HL-60 (cell line): ENCODE results near the gene NACC2.

Source experiments
- DNase-seq, 2 experiments: peaks; one replicate each; pipeline ENCODE4 v3.0.0-alpha.2; 2010 to 2020; ENCODE audit warnings: low read depth in 1 of 2, low spot score in 1 of 2
- H3K27ac ChIP-seq: fragments of 250-450 bp; sonication (Bioruptor Pico); replicated peaks from 2 replicates; pipeline ENCODE4 v1.5.1; 2020; ENCODE audit warnings: mild to moderate bottlenecking, moderate library complexity
- H3K27me3 ChIP-seq: fragments of 250-450 bp; sonication (Bioruptor Pico); 2 replicates; pipeline ENCODE4 v1.5.1; 2021; ENCODE audit warnings: mild to moderate bottlenecking, moderate library complexity; ENCODE audit not compliant: insufficient read depth, poor library complexity, severe bottlenecking
- H3K4me3 ChIP-seq: replicated peaks from 2 replicates; pipeline ENCODE4 v1.5.1; 2011; ENCODE audit warnings: mild to moderate bottlenecking, control low read depth, low read length; ENCODE audit not compliant: insufficient read depth
- GABPA ChIP-seq: IDR thresholded peaks from 2 replicates; pipeline ENCODE4 v1.6.1; 2012; ENCODE audit warnings: low read depth
- POLR2AphosphoS5 ChIP-seq: IDR thresholded peaks from 2 replicates; pipeline ENCODE4 v1.6.1; 2012; ENCODE audit warnings: low read depth
- SPI1 ChIP-seq: IDR thresholded peaks from 2 replicates; pipeline ENCODE4 v1.6.1; 2012; ENCODE audit warnings: low read depth, mild to moderate bottlenecking, borderline replicate concordance
- TF ChIP-seq, protein P1 (sequence below): IDR thresholded peaks from 2 replicates; pipeline ENCODE4 v1.6.1; 2012; ENCODE audit warnings: low read depth; ENCODE audit not compliant: insufficient replicate concordance
- TF ChIP-seq, protein P2 (sequence below): IDR thresholded peaks from one replicate; pipeline ENCODE4 v1.5.1; 2011; ENCODE audit warnings: low read length, control low read depth, inconsistent platforms; ENCODE audit not compliant: insufficient read depth

The NACC2 gene

DNA sequence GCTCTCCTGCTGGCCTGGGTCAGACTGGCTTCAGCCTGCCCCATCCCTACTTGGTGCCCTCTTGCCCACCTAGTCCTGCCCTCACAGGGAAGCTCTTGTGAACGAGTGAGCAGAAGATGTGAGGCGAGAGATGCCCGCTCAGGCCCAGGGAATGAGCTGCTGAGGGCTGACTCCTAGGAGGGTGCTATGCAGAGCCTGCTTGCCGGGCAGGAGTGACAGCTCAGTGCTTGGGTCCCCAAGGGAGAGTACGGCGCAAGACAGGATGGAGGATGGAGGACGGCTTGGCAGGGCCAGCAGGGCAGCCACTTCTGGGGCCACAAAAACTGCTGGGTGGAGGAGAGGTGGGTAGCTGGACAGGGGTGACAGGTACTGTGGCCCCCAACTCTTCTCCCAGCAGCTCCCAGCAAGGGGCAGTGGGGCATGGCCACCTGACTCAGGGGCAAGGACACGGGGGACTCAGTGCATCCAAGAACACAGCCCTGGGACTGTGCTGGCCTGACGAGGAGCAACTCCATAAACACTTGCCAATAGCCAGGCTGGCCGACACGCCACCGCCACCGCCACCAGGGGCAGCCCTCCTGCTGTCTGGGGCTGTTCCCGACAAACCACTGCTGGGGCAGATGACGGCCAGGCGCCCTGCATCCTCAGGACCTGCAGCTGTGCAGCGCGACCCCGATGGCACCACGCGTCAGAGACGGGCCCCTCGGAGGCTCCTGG lies 78.4 kb downstream of the NACC2 start:
- H3K27me3 ChIP-seq, result no peaks in the 10 kb centered on the region
- H3K4me3 ChIP-seq, result no peak overlapping the region
- no peak for TF ChIP-seq GABPA
- TF ChIP-seq, protein P1, sequence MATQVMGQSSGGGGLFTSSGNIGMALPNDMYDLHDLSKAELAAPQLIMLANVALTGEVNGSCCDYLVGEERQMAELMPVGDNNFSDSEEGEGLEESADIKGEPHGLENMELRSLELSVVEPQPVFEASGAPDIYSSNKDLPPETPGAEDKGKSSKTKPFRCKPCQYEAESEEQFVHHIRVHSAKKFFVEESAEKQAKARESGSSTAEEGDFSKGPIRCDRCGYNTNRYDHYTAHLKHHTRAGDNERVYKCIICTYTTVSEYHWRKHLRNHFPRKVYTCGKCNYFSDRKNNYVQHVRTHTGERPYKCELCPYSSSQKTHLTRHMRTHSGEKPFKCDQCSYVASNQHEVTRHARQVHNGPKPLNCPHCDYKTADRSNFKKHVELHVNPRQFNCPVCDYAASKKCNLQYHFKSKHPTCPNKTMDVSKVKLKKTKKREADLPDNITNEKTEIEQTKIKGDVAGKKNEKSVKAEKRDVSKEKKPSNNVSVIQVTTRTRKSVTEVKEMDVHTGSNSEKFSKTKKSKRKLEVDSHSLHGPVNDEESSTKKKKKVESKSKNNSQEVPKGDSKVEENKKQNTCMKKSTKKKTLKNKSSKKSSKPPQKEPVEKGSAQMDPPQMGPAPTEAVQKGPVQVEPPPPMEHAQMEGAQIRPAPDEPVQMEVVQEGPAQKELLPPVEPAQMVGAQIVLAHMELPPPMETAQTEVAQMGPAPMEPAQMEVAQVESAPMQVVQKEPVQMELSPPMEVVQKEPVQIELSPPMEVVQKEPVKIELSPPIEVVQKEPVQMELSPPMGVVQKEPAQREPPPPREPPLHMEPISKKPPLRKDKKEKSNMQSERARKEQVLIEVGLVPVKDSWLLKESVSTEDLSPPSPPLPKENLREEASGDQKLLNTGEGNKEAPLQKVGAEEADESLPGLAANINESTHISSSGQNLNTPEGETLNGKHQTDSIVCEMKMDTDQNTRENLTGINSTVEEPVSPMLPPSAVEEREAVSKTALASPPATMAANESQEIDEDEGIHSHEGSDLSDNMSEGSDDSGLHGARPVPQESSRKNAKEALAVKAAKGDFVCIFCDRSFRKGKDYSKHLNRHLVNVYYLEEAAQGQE, result no peak
- TF ChIP-seq POLR2AphosphoS5, result no peak
- TF ChIP-seq SPI1, result no peak
- TF ChIP-seq, protein P2, sequence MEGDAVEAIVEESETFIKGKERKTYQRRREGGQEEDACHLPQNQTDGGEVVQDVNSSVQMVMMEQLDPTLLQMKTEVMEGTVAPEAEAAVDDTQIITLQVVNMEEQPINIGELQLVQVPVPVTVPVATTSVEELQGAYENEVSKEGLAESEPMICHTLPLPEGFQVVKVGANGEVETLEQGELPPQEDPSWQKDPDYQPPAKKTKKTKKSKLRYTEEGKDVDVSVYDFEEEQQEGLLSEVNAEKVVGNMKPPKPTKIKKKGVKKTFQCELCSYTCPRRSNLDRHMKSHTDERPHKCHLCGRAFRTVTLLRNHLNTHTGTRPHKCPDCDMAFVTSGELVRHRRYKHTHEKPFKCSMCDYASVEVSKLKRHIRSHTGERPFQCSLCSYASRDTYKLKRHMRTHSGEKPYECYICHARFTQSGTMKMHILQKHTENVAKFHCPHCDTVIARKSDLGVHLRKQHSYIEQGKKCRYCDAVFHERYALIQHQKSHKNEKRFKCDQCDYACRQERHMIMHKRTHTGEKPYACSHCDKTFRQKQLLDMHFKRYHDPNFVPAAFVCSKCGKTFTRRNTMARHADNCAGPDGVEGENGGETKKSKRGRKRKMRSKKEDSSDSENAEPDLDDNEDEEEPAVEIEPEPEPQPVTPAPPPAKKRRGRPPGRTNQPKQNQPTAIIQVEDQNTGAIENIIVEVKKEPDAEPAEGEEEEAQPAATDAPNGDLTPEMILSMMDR, result no peak
- no peak overlapping the region for H3K27ac ChIP-seq
- DNase-seq, result no peak

DNA sequence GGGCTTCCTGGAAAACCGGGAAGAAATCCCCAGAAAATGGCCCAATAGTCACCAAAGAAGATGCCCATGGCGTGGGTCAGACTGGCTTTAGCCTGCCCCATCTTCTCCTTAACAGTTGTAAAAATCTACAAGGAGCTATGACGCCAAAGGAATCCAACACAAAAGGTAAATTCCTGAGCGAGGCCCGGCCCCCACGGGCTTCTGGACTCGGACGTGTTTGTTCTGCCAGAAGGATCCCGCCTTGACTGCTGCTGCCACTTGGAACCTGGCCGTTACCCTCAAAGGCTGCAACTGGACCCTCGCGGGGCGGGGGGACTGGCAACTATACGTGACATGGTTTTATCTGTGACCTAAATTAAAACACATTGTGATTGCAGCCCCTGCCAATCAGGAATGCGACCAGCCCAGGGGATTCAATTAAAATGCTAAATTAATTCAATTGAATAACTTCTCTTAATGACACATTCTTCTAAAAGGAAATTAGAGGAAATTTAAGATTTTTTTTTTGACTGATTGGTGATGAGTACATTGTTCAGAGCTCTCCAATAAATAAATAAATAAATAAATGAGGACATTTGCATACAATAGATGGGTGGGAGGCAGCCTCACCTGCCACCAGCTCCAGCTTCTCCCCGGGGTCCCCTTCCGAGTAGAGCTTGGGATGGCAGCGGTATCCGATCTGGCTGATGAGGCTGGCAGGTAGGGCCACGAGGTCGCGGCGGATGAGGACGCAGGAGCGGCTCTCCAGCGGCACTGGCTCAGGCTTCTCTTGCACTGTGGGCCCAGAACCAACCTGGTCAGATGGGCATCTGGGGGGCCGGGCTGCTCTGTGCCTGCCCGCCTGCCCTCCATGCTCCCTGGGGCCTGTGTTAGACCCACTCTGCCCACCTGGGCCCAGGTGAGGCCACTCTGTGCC lies 79.2 kb downstream of the NACC2 start:
- no peak overlapping the region for H3K27ac ChIP-seq
- no peak for DNase-seq
- no peak overlapping the region for H3K4me3 ChIP-seq

More for the DNA sequence above, 79.2 kb downstream of the NACC2 start:
- TF ChIP-seq POLR2AphosphoS5 (no peak), SPI1 (no peak)
- TF ChIP-seq, protein P2, result no peak
- TF ChIP-seq, protein P1, result no peak
- H3K27me3 ChIP-seq, result no peaks in the 10 kb centered on the region
